ENCODE measurements around the gene MAGOHB.

DNA sequence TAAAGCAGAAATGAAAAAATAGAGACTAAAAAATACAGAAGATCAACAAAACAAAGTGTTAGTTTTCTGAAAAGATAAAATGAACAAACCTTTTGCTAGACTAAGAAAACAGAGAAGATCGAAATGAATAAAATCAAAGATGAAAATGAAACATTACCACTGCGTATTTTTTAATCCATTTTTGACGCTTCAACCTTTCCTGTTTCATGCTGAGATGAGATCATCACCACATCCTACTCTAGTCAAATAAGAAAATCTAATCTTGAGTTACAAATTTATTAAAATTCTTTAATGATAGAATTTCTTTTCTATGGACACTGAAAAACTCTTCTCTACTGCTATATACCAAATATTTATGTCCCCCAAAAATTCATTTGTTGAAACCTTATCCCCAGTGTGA lies 30.7 kb downstream of the MAGOHB start:
- TF ChIP-seq, protein P1, sequence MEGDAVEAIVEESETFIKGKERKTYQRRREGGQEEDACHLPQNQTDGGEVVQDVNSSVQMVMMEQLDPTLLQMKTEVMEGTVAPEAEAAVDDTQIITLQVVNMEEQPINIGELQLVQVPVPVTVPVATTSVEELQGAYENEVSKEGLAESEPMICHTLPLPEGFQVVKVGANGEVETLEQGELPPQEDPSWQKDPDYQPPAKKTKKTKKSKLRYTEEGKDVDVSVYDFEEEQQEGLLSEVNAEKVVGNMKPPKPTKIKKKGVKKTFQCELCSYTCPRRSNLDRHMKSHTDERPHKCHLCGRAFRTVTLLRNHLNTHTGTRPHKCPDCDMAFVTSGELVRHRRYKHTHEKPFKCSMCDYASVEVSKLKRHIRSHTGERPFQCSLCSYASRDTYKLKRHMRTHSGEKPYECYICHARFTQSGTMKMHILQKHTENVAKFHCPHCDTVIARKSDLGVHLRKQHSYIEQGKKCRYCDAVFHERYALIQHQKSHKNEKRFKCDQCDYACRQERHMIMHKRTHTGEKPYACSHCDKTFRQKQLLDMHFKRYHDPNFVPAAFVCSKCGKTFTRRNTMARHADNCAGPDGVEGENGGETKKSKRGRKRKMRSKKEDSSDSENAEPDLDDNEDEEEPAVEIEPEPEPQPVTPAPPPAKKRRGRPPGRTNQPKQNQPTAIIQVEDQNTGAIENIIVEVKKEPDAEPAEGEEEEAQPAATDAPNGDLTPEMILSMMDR (IDR thresholded peaks at IDR 0.05) = no peak
- no peak for TF ChIP-seq POLR2A (IDR thresholded peaks at IDR 0.05; ENCODE audit: low read depth)
- TF ChIP-seq POLR2AphosphoS5 (IDR thresholded peaks at IDR 0.05) = no peak
- TF ChIP-seq EP300 (IDR thresholded peaks at IDR 0.05) = no peak

All from esophagus muscularis mucosa (tissue), 4 donors.